Measurements from ENCODE around the gene MFF.

Gene MFF

GRCh38 chr2:227287771-227288170 lies 37.3 kb upstream of the MFF start:
- no peaks in the 10 kb centered on the region for H3K79me2 ChIP-seq (ENCODE audit: insufficient read depth, low read length)
- H3K4me1 ChIP-seq (ENCODE audit: insufficient read depth, low read length, poor library complexity, severe bottlenecking) = no peaks in the 10 kb centered on the region
- H3K9me3 ChIP-seq (ENCODE audit: insufficient read depth, low read depth, low read length) = no peaks in the 10 kb centered on the region
- no peaks in the 10 kb centered on the region for H3F3A ChIP-seq (ENCODE audit: low read depth)
- no peaks in the 10 kb centered on the region for H3K27me3 ChIP-seq (ENCODE audit: insufficient read depth, low read length, poor library complexity, severe bottlenecking)
- H2AFZ ChIP-seq (ENCODE audit: low read length) = no peak overlapping the region
- H3K36me3 ChIP-seq (ENCODE audit: insufficient read depth, low read length) = no peaks in the 10 kb centered on the region
- H3K9ac ChIP-seq (ENCODE audit: low read depth, low read length, poor library complexity, severe bottlenecking) = no peak overlapping the region
- H4K20me1 ChIP-seq (ENCODE audit: insufficient read depth, low read length, poor library complexity, severe bottlenecking) = no peaks in the 10 kb centered on the region
- H3K4me3 ChIP-seq (ENCODE audit: low read length, poor library complexity, severe bottlenecking) = no peak overlapping the region
- TF ChIP-seq EZH2phosphoT487 (IDR thresholded peaks at IDR 0.05; ENCODE audit: borderline replicate concordance) = no peak
- no peak for TF ChIP-seq CTCF (conservative IDR thresholded peaks at IDR 0.05; ENCODE audit: low read length)
- H3K9me2 ChIP-seq (replicated peaks; ENCODE audit: low read depth, low read length) = no peaks in the 10 kb centered on the region
- H3K4me2 ChIP-seq (ENCODE audit: low read depth, low read length, poor library complexity, severe bottlenecking) = no peak overlapping the region

- H4K20me1 ChIP-seq (ENCODE audit: insufficient read depth, low read length, poor library complexity, severe bottlenecking) = no peaks in the 10 kb centered on the region
- no peak overlapping the region for H3K4me2 ChIP-seq (ENCODE audit: low read depth, low read length, poor library complexity, severe bottlenecking)
- no peak overlapping the region for H2AFZ ChIP-seq (ENCODE audit: low read length)
- no peaks in the 10 kb centered on the region for H3K27me3 ChIP-seq (ENCODE audit: insufficient read depth, low read length, poor library complexity, severe bottlenecking)
- no peaks in the 10 kb centered on the region for H3K9me2 ChIP-seq (replicated peaks; ENCODE audit: low read depth, low read length)
- H3K79me2 ChIP-seq (ENCODE audit: insufficient read depth, low read length) = no peaks in the 10 kb centered on the region
- H3K4me1 ChIP-seq (ENCODE audit: insufficient read depth, low read length, poor library complexity, severe bottlenecking) = no peaks in the 10 kb centered on the region
- H3K36me3 ChIP-seq (ENCODE audit: insufficient read depth, low read length) = no peaks in the 10 kb centered on the region
- H3K9ac ChIP-seq (ENCODE audit: low read depth, low read length, poor library complexity, severe bottlenecking) = no peak overlapping the region
- H3K9me3 ChIP-seq (ENCODE audit: insufficient read depth, low read depth, low read length) = no peaks in the 10 kb centered on the region
- H3F3A ChIP-seq (ENCODE audit: low read depth) = no peaks in the 10 kb centered on the region
- H3K4me3 ChIP-seq (ENCODE audit: low read length, poor library complexity, severe bottlenecking) = no peak overlapping the region
- TF ChIP-seq CTCF (conservative IDR thresholded peaks at IDR 0.05; ENCODE audit: low read length) (no peak), EZH2phosphoT487 (IDR thresholded peaks at IDR 0.05; ENCODE audit: borderline replicate concordance) (no peak)
These were observed 32.7 kb upstream of the MFF start for GRCh38 chr2:227292314-227292713.

GRCh38 chr2:227293531-227293930 lies 31.5 kb upstream of the MFF start:
- Histone ChIP-seq H3K9ac (ENCODE audit: low read depth, low read length, poor library complexity, severe bottlenecking) (no peak overlapping the region), H3K9me2 (replicated peaks; ENCODE audit: low read depth, low read length) (no peaks in the 10 kb centered on the region), H3K79me2 (ENCODE audit: insufficient read depth, low read length) (no peaks in the 10 kb centered on the region), H3F3A (ENCODE audit: low read depth) (no peaks in the 10 kb centered on the region), H4K20me1 (ENCODE audit: insufficient read depth, low read length, poor library complexity, severe bottlenecking) (no peaks in the 10 kb centered on the region), H3K9me3 (ENCODE audit: insufficient read depth, low read depth, low read length) (no peaks in the 10 kb centered on the region), H2AFZ (ENCODE audit: low read length) (no peak overlapping the region), H3K4me2 (ENCODE audit: low read depth, low read length, poor library complexity, severe bottlenecking) (no peak overlapping the region), H3K36me3 (ENCODE audit: insufficient read depth, low read length) (no peaks in the 10 kb centered on the region), H3K4me3 (ENCODE audit: low read length, poor library complexity, severe bottlenecking) (no peak overlapping the region), H3K27me3 (ENCODE audit: insufficient read depth, low read length, poor library complexity, severe bottlenecking) (no peaks in the 10 kb centered on the region), H3K4me1 (ENCODE audit: insufficient read depth, low read length, poor library complexity, severe bottlenecking) (peaks cover 2% of the 10 kb centered on the region)
- TF ChIP-seq EZH2phosphoT487 (IDR thresholded peaks at IDR 0.05; ENCODE audit: borderline replicate concordance) (no peak), CTCF (conservative IDR thresholded peaks at IDR 0.05; ENCODE audit: low read length) (no peak)
